Nephron progenitor cell (in vitro differentiated cells): ENCODE results near the gene OPALIN.

Source experiments
- DNase-seq: peaks from one replicate; pipeline ENCODE4 v3.0.0; 2021
- H3K27ac Mint-ChIP-seq: 2 replicates; pipeline ENCODE4 v1.8.0; 2021; ENCODE audit warnings: mild to moderate bottlenecking, moderate library complexity, mixed read lengths
- H3K27me3 Mint-ChIP-seq: 2 replicates; pipeline ENCODE4 v1.8.0; 2021; ENCODE audit warnings: mild to moderate bottlenecking, low read depth, mixed read lengths; ENCODE audit not compliant: poor library complexity
- H3K36me3 Mint-ChIP-seq: 2 replicates; pipeline ENCODE4 v1.8.0; 2021; ENCODE audit warnings: low read depth, mixed read lengths
- H3K4me1 Mint-ChIP-seq: 2 replicates; pipeline ENCODE4 v1.8.0; 2021; ENCODE audit warnings: mixed read lengths
- H3K4me3 Mint-ChIP-seq: 2 replicates; pipeline ENCODE4 v1.8.0; 2021; ENCODE audit warnings: mild to moderate bottlenecking, moderate library complexity, mixed read lengths
- H3K9me3 Mint-ChIP-seq: 2 replicates; pipeline ENCODE4 v1.8.0; 2021; ENCODE audit warnings: mild to moderate bottlenecking, moderate library complexity, mixed read lengths
- CTCF ChIP-seq: fragments of 200-600 bp; sonication (generic); IDR thresholded peaks from 2 replicates; pipeline ENCODE4 v1.5.0; 2021; ENCODE audit warnings: antibody characterized with exemption

OPALIN gene

GRCh38 chr10:96387601-96388000, 28.8 kb upstream of the OPALIN start:
- Mint-ChIP-seq H3K27ac (no peak overlapping the region), H3K4me3 (no peak overlapping the region), H3K27me3 (peaks cover 20% of the 10 kb centered on the region), H3K4me1 (no peaks in the 10 kb centered on the region), H3K9me3 (no peaks in the 10 kb centered on the region), H3K36me3 (no peaks in the 10 kb centered on the region)
- no peak for DNase-seq
- TF ChIP-seq CTCF: no peak

- Mint-ChIP-seq H3K27ac (no peak overlapping the region), H3K36me3 (no peaks in the 10 kb centered on the region), H3K4me1 (no peaks in the 10 kb centered on the region), H3K4me3 (no peak overlapping the region), H3K27me3 (peaks cover 20% of the 10 kb centered on the region), H3K9me3 (no peaks in the 10 kb centered on the region)
- DNase-seq: no peak
- TF ChIP-seq CTCF: no peak
These were observed 28.4 kb upstream of the OPALIN start for GRCh38 chr10:96387161-96387560.

GRCh38 chr10:96384506-96384905, 25.7 kb upstream of the OPALIN start:
- H3K4me3 Mint-ChIP-seq: no peak overlapping the region
- H3K36me3 Mint-ChIP-seq: no peaks in the 10 kb centered on the region
- no peaks in the 10 kb centered on the region for H3K4me1 Mint-ChIP-seq
- H3K9me3 Mint-ChIP-seq: no peaks in the 10 kb centered on the region
- DNase-seq: no peak
- H3K27ac Mint-ChIP-seq: no peak overlapping the region
- peaks cover 19% of the 10 kb centered on the region for H3K27me3 Mint-ChIP-seq
- TF ChIP-seq CTCF: no peak

- Mint-ChIP-seq H3K27me3 (peaks cover 4% of the 10 kb centered on the region), H3K36me3 (no peaks in the 10 kb centered on the region), H3K27ac (no peak overlapping the region), H3K9me3 (no peaks in the 10 kb centered on the region), H3K4me1 (peaks cover under 1% of the 10 kb centered on the region), H3K4me3 (no peak overlapping the region)
- DNase-seq: no peak
- no peak for TF ChIP-seq CTCF
These were observed 22.0 kb upstream of the OPALIN start for GRCh38 chr10:96380821-96381220.

- Mint-ChIP-seq H3K4me3 (no peak overlapping the region), H3K36me3 (no peaks in the 10 kb centered on the region), H3K27ac (no peak overlapping the region), H3K4me1 (peaks cover 9% of the 10 kb centered on the region), H3K27me3 (peaks cover 4% of the 10 kb centered on the region), H3K9me3 (no peaks in the 10 kb centered on the region)
- no peak for TF ChIP-seq CTCF
- DNase-seq: no peak
These were observed 21.0 kb upstream of the OPALIN start for GRCh38 chr10:96379758-96380157.

GRCh38 chr10:96378741-96379140, 19.9 kb upstream of the OPALIN start:
- Mint-ChIP-seq H3K4me3 (no peak overlapping the region), H3K27me3 (peaks cover 8% of the 10 kb centered on the region), H3K27ac (no peak overlapping the region)

More at GRCh38 chr10:96378741-96379140, 19.9 kb upstream of the OPALIN start:
- TF ChIP-seq CTCF: no peak
- Mint-ChIP-seq H3K4me1 (peaks cover 16% of the 10 kb centered on the region), H3K9me3 (no peaks in the 10 kb centered on the region), H3K36me3 (no peaks in the 10 kb centered on the region)
- no peak for DNase-seq
